K562 (cell line): ENCODE data around the gene UQCC2. TPM values are rescaled to one million over a fixed set of nuclear protein-coding genes. Genes with fewer than 3 reads are reported as not detected.

Experiments
- AFF1 ChIP-seq, 2 experiments: fragments of 450-650 bp; IDR thresholded peaks; 2 replicates each; pipeline ENCODE4 v1.6.1; 2018; ENCODE audit warnings: mild to moderate bottlenecking in 2 of 2, low read depth in 1 of 2; ENCODE audit not compliant: partially characterized antibody in 2 of 2
- CUX1 ChIP-seq: fragments of 200-800 bp; sonication (Bioruptor generic); IDR thresholded peaks from 2 replicates; pipeline ENCODE4 v1.6.1; 2016; ENCODE audit warnings: missing genetic modification characterization, missing compliant biosample characterization
- DPF2 ChIP-seq: fragments of 450-650 bp; IDR thresholded peaks from 2 replicates; pipeline ENCODE4 v1.6.1; 2016
- ETV5 ChIP-seq: sonication (generic); formaldehyde crosslinking; IDR thresholded peaks from 2 replicates; pipeline ENCODE4 v1.4.0; 2020; ENCODE audit warnings: low read depth, mild to moderate bottlenecking, missing genetic modification reagents
- FOXK2 ChIP-seq, 2 experiments: fragments of 450-650 bp; IDR thresholded peaks in 1 of 2; conservative IDR thresholded peaks in 1 of 2; 2 replicates each; pipeline ENCODE4 v1.6.1; 2016; ENCODE audit warnings: low read depth in 2 of 2, mild to moderate bottlenecking in 1 of 2
- HNRNPL ChIP-seq: fragments of 200-400 bp; formaldehyde crosslinking; IDR thresholded peaks from 2 replicates; pipeline ENCODE4 v1.6.1; 2017; ENCODE audit warnings: low read depth, mild to moderate bottlenecking, low read length
- HNRNPUL1 ChIP-seq: fragments of 200-400 bp; formaldehyde crosslinking; IDR thresholded peaks from 2 replicates; pipeline ENCODE4 v1.6.1; 2017; ENCODE audit warnings: low read length
- ILK ChIP-seq: fragments of 450-650 bp; IDR thresholded peaks from 2 replicates; pipeline ENCODE4 v1.6.1; 2016; ENCODE audit warnings: missing genetic modification characterization, low read depth, mild to moderate bottlenecking, missing compliant biosample characterization, moderate library complexity, borderline replicate concordance
- PATZ1 ChIP-seq: fragments of 250-450 bp; sonication (Bioruptor Pico); IDR thresholded peaks from 2 replicates; pipeline ENCODE4 v1.5.0; 2020; ENCODE audit warnings: mild to moderate bottlenecking, borderline replicate concordance
- WHSC1 ChIP-seq: IDR thresholded peaks from one replicate; pipeline ENCODE4 v1.6.1; 2012; ENCODE audit warnings: low read length, control low read depth, inconsistent platforms
- ZC3H8 ChIP-seq: fragments of 450-650 bp; IDR thresholded peaks from 2 replicates; pipeline ENCODE4 v1.6.1; 2017
- ZNF217 ChIP-seq: sonication (generic); formaldehyde crosslinking; IDR thresholded peaks from 2 replicates; pipeline ENCODE4 v1.8.0; 2022; ENCODE audit warnings: mild to moderate bottlenecking, missing genetic modification reagents
- ZNF699 ChIP-seq: fragments of 250-450 bp; sonication (Bioruptor Pico); IDR thresholded peaks from 2 replicates; pipeline ENCODE4 v1.8.0; 2021; ENCODE audit warnings: mild to moderate bottlenecking, moderate library complexity; ENCODE audit not compliant: insufficient replicate concordance
- polyA plus RNA-seq, 8 experiments: library from polyadenylated mRNA; depleted of rRNA in 4 of 8; stranded (reverse) in 5 of 8; unstranded in 3 of 8; fragments of >200 nt; fragmentation: Nextera tagmentation in 2 of 8; fragmentation: Illumina TruSeq in 1 of 8; extraction: Ambion mirVana in 2 of 8; extraction: Trizol in 1 of 8; gene quantifications; 2 replicates each; pipeline versions ENCODE4 v1.2.1 to v1.2.3, GENCODE V29; 2011 to 2014; ENCODE audit warnings: inconsistent platforms in 1 of 8, missing spikeins in 1 of 8
- total RNA-seq, 7 experiments: library from RNA; depleted of rRNA in 6 of 7; stranded (reverse); fragments of >200 nt in 6 of 7; fragmentation: Illumina TruSeq in 2 of 7; extraction: Trizol in 2 of 7; gene quantifications; 2 replicates each; pipeline versions ENCODE4 v1.2.1 to v1.2.3, GENCODE V29; 2011 to 2021; ENCODE audit warnings: low replicate concordance in 1 of 7

The UQCC2 gene
- total and polyA plus RNA-seq, 9 of the 15 experiments (the other 6 are each of a cell fraction or from before 2014, with no cell fraction given) = 58.5 to 927 (median 158) TPM

GRCh38 chr6:33711140-33712129, at the start of gene UQCC2 (continued):
- TF ChIP-seq HNRNPL (no peak), PATZ1 (CRISPR knock-in tag) (no peak), CUX1 (CRISPR knock-in tag) (no peak), AFF1 (IDR thresholded peaks at IDR 0.05; ENCODE audit: low read depth in 1 of 2, partially characterized antibody in 2 of 2) (no peak), ZNF217 (CRISPR knock-in tag) (no peak), HNRNPUL1 (no peak), WHSC1 (no peak), ZC3H8 (no peak), ETV5 (CRISPR knock-in tag) (no peak), ZNF699 (CRISPR knock-in tag) (no peak), FOXK2 (conservative IDR thresholded peaks at IDR 0.05 in 1 of 2, IDR thresholded peaks at IDR 0.05 in 1 of 2; ENCODE audit: low read depth in 2 of 2) (no peak), DPF2 (no peak), ILK (tag) (no peak)
